Ishikawa (cell line): ENCODE data around the gene TMEM120B.

Experiments
- TAF1 ChIP-seq: IDR thresholded peaks from 2 replicates; pipeline ENCODE4 v1.6.1; 2012; ENCODE audit warnings: low read depth, mild to moderate bottlenecking
- TF ChIP-seq, protein P1 (sequence below): IDR thresholded peaks from 2 replicates; pipeline ENCODE4 v1.6.1; 2012; ENCODE audit warnings: low read depth, mild to moderate bottlenecking
- TF ChIP-seq, protein P2 (sequence below): IDR thresholded peaks from 2 replicates; pipeline ENCODE4 v1.6.1; 2012

DNA sequence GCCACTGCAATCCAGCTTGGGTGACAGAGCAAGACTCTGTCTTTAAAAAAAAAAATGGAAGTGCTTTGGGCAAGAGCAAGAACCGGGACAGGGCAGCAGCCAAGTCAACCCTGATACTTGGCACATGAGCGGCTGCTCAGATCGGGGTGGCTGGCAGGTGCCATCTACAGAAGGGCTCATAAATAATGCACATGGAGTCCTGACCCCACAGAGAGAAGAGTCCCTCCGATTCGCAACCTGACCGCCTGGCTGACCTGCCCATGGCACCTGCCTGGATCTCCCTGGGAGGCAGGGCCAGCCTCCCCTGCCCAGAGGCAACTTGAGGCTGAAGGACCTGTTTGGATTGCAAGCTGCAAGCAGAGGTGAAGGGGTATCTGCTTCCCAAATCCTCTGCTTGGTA is 9.6 kb upstream of the TMEM120B start:
- TF ChIP-seq, protein P1, sequence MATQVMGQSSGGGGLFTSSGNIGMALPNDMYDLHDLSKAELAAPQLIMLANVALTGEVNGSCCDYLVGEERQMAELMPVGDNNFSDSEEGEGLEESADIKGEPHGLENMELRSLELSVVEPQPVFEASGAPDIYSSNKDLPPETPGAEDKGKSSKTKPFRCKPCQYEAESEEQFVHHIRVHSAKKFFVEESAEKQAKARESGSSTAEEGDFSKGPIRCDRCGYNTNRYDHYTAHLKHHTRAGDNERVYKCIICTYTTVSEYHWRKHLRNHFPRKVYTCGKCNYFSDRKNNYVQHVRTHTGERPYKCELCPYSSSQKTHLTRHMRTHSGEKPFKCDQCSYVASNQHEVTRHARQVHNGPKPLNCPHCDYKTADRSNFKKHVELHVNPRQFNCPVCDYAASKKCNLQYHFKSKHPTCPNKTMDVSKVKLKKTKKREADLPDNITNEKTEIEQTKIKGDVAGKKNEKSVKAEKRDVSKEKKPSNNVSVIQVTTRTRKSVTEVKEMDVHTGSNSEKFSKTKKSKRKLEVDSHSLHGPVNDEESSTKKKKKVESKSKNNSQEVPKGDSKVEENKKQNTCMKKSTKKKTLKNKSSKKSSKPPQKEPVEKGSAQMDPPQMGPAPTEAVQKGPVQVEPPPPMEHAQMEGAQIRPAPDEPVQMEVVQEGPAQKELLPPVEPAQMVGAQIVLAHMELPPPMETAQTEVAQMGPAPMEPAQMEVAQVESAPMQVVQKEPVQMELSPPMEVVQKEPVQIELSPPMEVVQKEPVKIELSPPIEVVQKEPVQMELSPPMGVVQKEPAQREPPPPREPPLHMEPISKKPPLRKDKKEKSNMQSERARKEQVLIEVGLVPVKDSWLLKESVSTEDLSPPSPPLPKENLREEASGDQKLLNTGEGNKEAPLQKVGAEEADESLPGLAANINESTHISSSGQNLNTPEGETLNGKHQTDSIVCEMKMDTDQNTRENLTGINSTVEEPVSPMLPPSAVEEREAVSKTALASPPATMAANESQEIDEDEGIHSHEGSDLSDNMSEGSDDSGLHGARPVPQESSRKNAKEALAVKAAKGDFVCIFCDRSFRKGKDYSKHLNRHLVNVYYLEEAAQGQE: no peak
- TF ChIP-seq, protein P2, sequence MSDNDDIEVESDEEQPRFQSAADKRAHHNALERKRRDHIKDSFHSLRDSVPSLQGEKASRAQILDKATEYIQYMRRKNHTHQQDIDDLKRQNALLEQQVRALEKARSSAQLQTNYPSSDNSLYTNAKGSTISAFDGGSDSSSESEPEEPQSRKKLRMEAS: no peak
- no peak for TF ChIP-seq TAF1
